CD4-positive, alpha-beta T cell (primary cell): ENCODE measurements around the gene LY6G5C. TPM values are rescaled to one million over a fixed set of nuclear protein-coding genes. Genes with fewer than 3 reads are reported as not detected.

Experiments
- ATAC-seq: fragments of 200-7000 bp; cut with Tn5 transposase; one replicate; pipeline ENCODE4 v1.10.0; 2022; ENCODE audit warnings: mild to moderate bottlenecking; ENCODE audit not compliant: poor library complexity
- CTCF ChIA-PET: fragments of 350-600 bp; sonication (Branson Sonifier 250); formaldehyde crosslinking; loops from one replicate; lab custom pipeline; 2021; ENCODE audit warnings: antibody characterized with exemption, inconsistent platforms; lab: Charles Lee
- POLR2A ChIA-PET: fragments of 350-600 bp; sonication (Branson Sonifier 250); formaldehyde crosslinking; loops from one replicate; lab custom pipeline; 2021; ENCODE audit warnings: antibody characterized with exemption, inconsistent platforms; lab: Charles Lee
- DNase-seq, 14 experiments: peaks; one replicate each; pipeline ENCODE4 v3.0.0-alpha.2; 2013 to 2020; ENCODE audit warnings: mixed read lengths in 2 of 14
- H3K27ac ChIP-seq, 2 donors: one replicate each; pipeline versions ENCODE4 v1.5.1 to v1.7.0; 2013; ENCODE audit warnings: low read length in 2 of 2, low read depth in 1 of 2, mild to moderate bottlenecking in 1 of 2
- H3K27me3 ChIP-seq, 2 experiments: 1 replicate in 1 of 2; 2 replicates in 1 of 2; pipeline versions ENCODE4 v1.6.1 to v1.7.0; 2013; ENCODE audit warnings: low read length in 2 of 2, control low read depth in 1 of 2, mild to moderate bottlenecking in 1 of 2, moderate library complexity in 1 of 2; ENCODE audit not compliant: insufficient read depth in 2 of 2, control insufficient read depth in 1 of 2
- H3K36me3 ChIP-seq: one replicate; pipeline ENCODE4 v1.6.1; 2013; ENCODE audit warnings: low read length, control low read depth; ENCODE audit not compliant: insufficient read depth
- H3K4me1 ChIP-seq: one replicate; pipeline ENCODE4 v1.6.1; 2013; ENCODE audit warnings: low read length, control low read depth; ENCODE audit not compliant: insufficient read depth
- H3K4me3 ChIP-seq: one replicate; pipeline ENCODE4 v1.5.1; 2013; ENCODE audit warnings: mild to moderate bottlenecking, low read length, moderate library complexity
- H3K9me3 ChIP-seq, 2 experiments: 1 replicate in 1 of 2; 2 replicates in 1 of 2; pipeline versions ENCODE4 v1.6.1 to v1.7.0; 2013; ENCODE audit warnings: low read length in 2 of 2, mild to moderate bottlenecking in 2 of 2, control low read depth in 1 of 2, moderate library complexity in 1 of 2; ENCODE audit not compliant: control insufficient read depth in 1 of 2, insufficient read depth in 1 of 2
- H3K27ac Mint-ChIP-seq: one replicate; pipeline ENCODE4 v1.8.0; 2020; ENCODE audit warnings: mixed read lengths
- H3K27me3 Mint-ChIP-seq: one replicate; pipeline ENCODE4 v1.8.0; 2021; ENCODE audit warnings: mixed read lengths
- H3K36me3 Mint-ChIP-seq: one replicate; pipeline ENCODE4 v1.8.0; 2021; ENCODE audit warnings: low read depth, mixed read lengths
- H3K4me1 Mint-ChIP-seq: one replicate; pipeline ENCODE4 v1.8.0; 2021; ENCODE audit warnings: low read depth, mixed read lengths
- H3K4me3 Mint-ChIP-seq: one replicate; pipeline ENCODE4 v1.8.0; 2020; ENCODE audit warnings: mild to moderate bottlenecking, mixed read lengths
- H3K9me3 Mint-ChIP-seq: one replicate; pipeline ENCODE4 v1.8.0; 2020; ENCODE audit warnings: mixed read lengths
- intact Hi-C, 2 experiments: fragments of 100-400 bp; cut with DNase I in 1 of 2; cut with micrococcal nuclease in 1 of 2; formaldehyde crosslinking; loops; one replicate each; pipeline versions ENCODE4 v1.15.1 to v1.9.0; 2023 to 2025; cut with DNase I, micrococcal nuclease
- microRNA-seq: library from miRNA; unstranded; fragments of <30 nt; microRNA quantifications from one replicate; pipeline ENCODE4 v1.2.0, GENCODE V29; 2021; ENCODE audit warnings: borderline microRNAs expressed, borderline replicate concordance
- total RNA-seq, 174 experiments: library from RNA in 2 of 174; stranded (reverse) in 2 of 174; gene quantifications; one replicate each; pipeline ENCODE4 v1.2.3 and lab custom pipeline; 2021 to 2026
- TF ChIP-seq, protein P1 (sequence below): fragments of 200-600 bp; IDR thresholded peaks from one replicate; pipeline ENCODE4 v1.8.0; 2022; ENCODE audit warnings: antibody characterized with exemption, mild to moderate bottlenecking

Gene LY6G5C
- total RNA-seq, 2 experiments from 2014 or later, result 0.49 to 0.67 TPM

DNA sequence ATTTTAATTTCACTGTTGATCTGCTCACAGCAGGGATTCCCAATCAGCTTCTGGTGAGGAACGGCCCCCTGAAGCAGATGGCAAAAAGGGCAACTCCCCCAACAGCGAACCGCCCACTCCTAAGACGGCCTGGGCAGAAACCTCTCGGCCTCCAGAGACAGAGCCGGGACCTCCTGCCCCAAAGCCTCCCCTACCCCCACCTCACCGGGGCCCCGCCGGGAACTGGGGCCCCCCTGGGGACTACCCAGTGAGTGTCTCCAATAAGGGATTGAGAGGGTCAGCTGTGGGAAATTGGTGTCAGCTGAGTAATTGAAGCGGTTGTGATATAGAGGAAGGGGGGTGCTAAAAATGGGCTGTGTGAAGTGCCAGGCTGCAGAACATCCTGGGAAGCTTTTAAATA lies 53.9 kb downstream of the LY6G5C start:
- no peak overlapping the region for H3K4me3 ChIP-seq
- H3K36me3 ChIP-seq, result peaks cover 96% of the 10 kb centered on the region
- Mint-ChIP-seq H3K4me1 (peaks cover 10% of the 10 kb centered on the region), H3K27ac (peak overlapping the region; percentile 6), H3K27me3 (no peaks in the 10 kb centered on the region), H3K36me3 (peaks cover 94% of the 10 kb centered on the region), H3K4me3 (no peak overlapping the region), H3K9me3 (no peaks in the 10 kb centered on the region)
- H3K27ac ChIP-seq, result no peak overlapping the region
- H3K9me3 ChIP-seq, result no peaks in the 10 kb centered on the region
- ChIA-PET CTCF (interaction anchor here (1.0 kb wide), 1 partner anchor 76 kb away, joined by 3 read pairs; no protein-coding TSS in a partner anchor), POLR2A (interaction anchor here (1.0 to 1.5 kb wide), 3 partner anchors 11 to 25 kb away, joined by 3 to 4 read pairs (median 3); no protein-coding TSS in a partner anchor)
- TF ChIP-seq, protein P1, sequence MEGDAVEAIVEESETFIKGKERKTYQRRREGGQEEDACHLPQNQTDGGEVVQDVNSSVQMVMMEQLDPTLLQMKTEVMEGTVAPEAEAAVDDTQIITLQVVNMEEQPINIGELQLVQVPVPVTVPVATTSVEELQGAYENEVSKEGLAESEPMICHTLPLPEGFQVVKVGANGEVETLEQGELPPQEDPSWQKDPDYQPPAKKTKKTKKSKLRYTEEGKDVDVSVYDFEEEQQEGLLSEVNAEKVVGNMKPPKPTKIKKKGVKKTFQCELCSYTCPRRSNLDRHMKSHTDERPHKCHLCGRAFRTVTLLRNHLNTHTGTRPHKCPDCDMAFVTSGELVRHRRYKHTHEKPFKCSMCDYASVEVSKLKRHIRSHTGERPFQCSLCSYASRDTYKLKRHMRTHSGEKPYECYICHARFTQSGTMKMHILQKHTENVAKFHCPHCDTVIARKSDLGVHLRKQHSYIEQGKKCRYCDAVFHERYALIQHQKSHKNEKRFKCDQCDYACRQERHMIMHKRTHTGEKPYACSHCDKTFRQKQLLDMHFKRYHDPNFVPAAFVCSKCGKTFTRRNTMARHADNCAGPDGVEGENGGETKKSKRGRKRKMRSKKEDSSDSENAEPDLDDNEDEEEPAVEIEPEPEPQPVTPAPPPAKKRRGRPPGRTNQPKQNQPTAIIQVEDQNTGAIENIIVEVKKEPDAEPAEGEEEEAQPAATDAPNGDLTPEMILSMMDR, result no peak
- H3K4me1 ChIP-seq, result peaks cover 8% of the 10 kb centered on the region
- intact Hi-C loops, result no loop called here
- ATAC-seq (no peak), DNase-seq (no peak)
- no peaks in the 10 kb centered on the region for H3K27me3 ChIP-seq

Small RNA genes lying within 50 kb of the gene (microRNA-seq; reads per million reads assigned to microRNA genes)
- gene MIR4646, result not detected
- gene MIR6832, result not detected

Other genes with a start within 250 kb of the LY6G5C start
- 10 to 100 TPM; 14.3 to 14.7 TPM for gene MICB, start 182.9 kb downstream of the LY6G5C start, total RNA-seq
- gene MCCD1, start 152.1 kb downstream of the LY6G5C start, total RNA-seq, result not detected
- 100 to 1,000 TPM; 483 to 498 TPM for gene DDX39B, start 139.1 kb downstream of the LY6G5C start, total RNA-seq
- 1 to 10 TPM; 2.6 to 3.3 TPM for gene ATP6V1G2, start 134.5 kb downstream of the LY6G5C start, total RNA-seq
- 1 to 10 TPM; 7.6 to 9.3 TPM for gene NFKBIL1, start 133.5 kb downstream of the LY6G5C start, total RNA-seq
- 10 to 100 TPM; 15.4 to 16.7 TPM for gene LTA, start 108.8 kb downstream of the LY6G5C start, total RNA-seq
- 10 to 100 TPM; 33.1 to 34.2 TPM for gene TNF, start 105.5 kb downstream of the LY6G5C start, total RNA-seq
- 100 to 1,000 TPM; 239 to 244 TPM for gene LTB, start 98.6 kb downstream of the LY6G5C start, total RNA-seq
- 10 to 100 TPM in 1 of 2 experiments, 1 to 10 TPM in 1; 8.9 to 10.3 TPM for gene LST1, start 94.8 kb downstream of the LY6G5C start, total RNA-seq
- 1 to 10 TPM; 2.3 to 2.6 TPM for gene NCR3, start 88.1 kb downstream of the LY6G5C start, total RNA-seq
- 10 to 100 TPM; 31.8 to 35.5 TPM for gene AIF1, start 65.8 kb downstream of the LY6G5C start, total RNA-seq
- 100 to 1,000 TPM; 206 to 215 TPM for gene PRRC2A, start 60.4 kb downstream of the LY6G5C start, total RNA-seq
- 100 to 1,000 TPM; 211 TPM for gene BAG6, start 28.4 kb downstream of the LY6G5C start, total RNA-seq
- 1 to 10 TPM; 4.2 to 4.6 TPM for gene APOM, start 25.2 kb downstream of the LY6G5C start, total RNA-seq
- 10 to 100 TPM in 1 of 2 experiments, 1 to 10 TPM in 1; 9.6 to 10.5 TPM for gene C6orf47, start 20.3 kb downstream of the LY6G5C start, total RNA-seq
- 10 to 100 TPM in 1 of 2 experiments, 1 to 10 TPM in 1; 9.8 to 11.0 TPM for gene GPANK1, start 16.1 kb downstream of the LY6G5C start, total RNA-seq
- gene CSNK2B, start 15.0 kb downstream of the LY6G5C start, total RNA-seq, result 10 to 100 TPM; 88.0 to 92.6 TPM
- 10 to 100 TPM; 27.0 to 28.0 TPM for gene LY6G5B, start 11.1 kb downstream of the LY6G5C start, total RNA-seq
- 10 to 100 TPM; 52.3 to 59.3 TPM for gene ABHD16A, start 22.3 kb upstream of the LY6G5C start, total RNA-seq
- gene LY6G6F, start 25.8 kb upstream of the LY6G5C start, total RNA-seq, result not detected
- gene LY6G6D, start 34.3 kb upstream of the LY6G5C start, total RNA-seq, result not detected
- gene LY6G6C, start 40.7 kb upstream of the LY6G5C start, total RNA-seq, result not detected
- under 1 TPM; 0.11 to 0.17 TPM for gene MPIG6B, start 42.3 kb upstream of the LY6G5C start, total RNA-seq
- 1 to 10 TPM; 3.0 to 3.3 TPM for gene DDAH2, start 48.2 kb upstream of the LY6G5C start, total RNA-seq
- gene CLIC1, start 55.5 kb upstream of the LY6G5C start, total RNA-seq, result 10 to 100 TPM; 61.2 to 61.5 TPM
- gene MSH5, start 58.9 kb upstream of the LY6G5C start, total RNA-seq, result 10 to 100 TPM; 13.6 to 13.7 TPM
- gene SAPCD1, start 81.6 kb upstream of the LY6G5C start, total RNA-seq, result 1 to 10 TPM; 2.7 to 2.8 TPM
- gene VWA7, start 96.3 kb upstream of the LY6G5C start, total RNA-seq, result 1 to 10 TPM; 1.7 TPM
- 10 to 100 TPM; 43.9 to 44.2 TPM for gene VARS1, start 114.7 kb upstream of the LY6G5C start, total RNA-seq
- 10 to 100 TPM; 12.6 to 13.7 TPM for gene LSM2, start 125.9 kb upstream of the LY6G5C start, total RNA-seq
- gene HSPA1L, start 134.2 kb upstream of the LY6G5C start, total RNA-seq, result 1 to 10 TPM; 1.7 to 1.8 TPM
- 1 to 10 TPM; 8.1 to 9.8 TPM for gene HSPA1A, start 134.5 kb upstream of the LY6G5C start, total RNA-seq
- 1 to 10 TPM; 8.3 to 9.8 TPM for gene HSPA1B, start 146.7 kb upstream of the LY6G5C start, total RNA-seq
- 10 to 100 TPM; 19.7 to 21.1 TPM for gene NEU1, start 181.8 kb upstream of the LY6G5C start, total RNA-seq
- under 1 TPM in 1 of 2 experiments, not detected in 1; 0.20 TPM for gene SLC44A4, start 197.9 kb upstream of the LY6G5C start, total RNA-seq
- gene EHMT2, start 216.6 kb upstream of the LY6G5C start, total RNA-seq, result 10 to 100 TPM; 36.3 to 36.6 TPM
- gene ZBTB12, start 221.0 kb upstream of the LY6G5C start, total RNA-seq, result under 1 TPM; 0.28 to 0.33 TPM
- gene C2, start 246.7 kb upstream of the LY6G5C start, total RNA-seq, result 1 to 10 TPM; 1.4 to 2.3 TPM